ENCODE results near the gene CHRNA4.

The CHRNA4 gene

DNA sequence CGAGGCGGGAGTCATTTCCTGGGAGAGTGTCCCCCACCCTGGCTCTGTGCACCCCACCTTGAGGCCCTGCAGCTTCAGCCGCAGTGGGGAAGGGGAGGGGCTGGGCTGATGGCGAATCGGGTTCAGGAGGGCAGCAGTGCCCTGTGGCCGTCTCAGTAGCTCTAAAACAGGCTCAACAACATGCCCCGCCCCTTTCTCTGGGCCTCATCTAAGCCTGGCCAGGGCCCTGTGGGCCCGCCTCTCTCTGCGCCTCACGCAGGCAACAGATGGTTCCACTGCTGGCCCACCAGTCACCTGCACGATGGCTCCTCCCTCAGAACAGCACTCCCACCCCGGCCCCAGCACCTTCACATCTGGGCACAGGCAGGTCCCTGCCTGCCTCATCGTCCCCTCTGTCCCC is 30.2 kb downstream of the CHRNA4 start:
- Histone ChIP-seq H3K27me3 (ENCODE audit: insufficient read depth, low read length, poor library complexity, severe bottlenecking) (no peaks in the 10 kb centered on the region), H3K4me3 (ENCODE audit: low read length, poor library complexity, severe bottlenecking) (no peak overlapping the region), H3K9me3 (ENCODE audit: insufficient read depth, low read depth, low read length) (no peaks in the 10 kb centered on the region; the same call in 1 of the 2 replicates), H3K9ac (ENCODE audit: low read depth, low read length, poor library complexity, severe bottlenecking) (no peak overlapping the region), H2AFZ (ENCODE audit: low read length) (no peak overlapping the region), H3K4me2 (ENCODE audit: low read depth, low read length, poor library complexity, severe bottlenecking) (no peak overlapping the region), H3F3A (ENCODE audit: low read depth) (no peaks in the 10 kb centered on the region), H3K9me2 (replicated peaks; ENCODE audit: low read depth, low read length) (no peaks in the 10 kb centered on the region), H3K79me2 (ENCODE audit: insufficient read depth, low read length) (no peaks in the 10 kb centered on the region), H4K20me1 (ENCODE audit: insufficient read depth, low read length, poor library complexity, severe bottlenecking) (no peaks in the 10 kb centered on the region), H3K36me3 (ENCODE audit: insufficient read depth, low read length) (no peaks in the 10 kb centered on the region), H3K4me1 (ENCODE audit: insufficient read depth, low read length, poor library complexity, severe bottlenecking) (peaks cover 11% of the 10 kb centered on the region)
- TF ChIP-seq EZH2phosphoT487 (IDR thresholded peaks at IDR 0.05; ENCODE audit: borderline replicate concordance): no peak
- TF ChIP-seq, protein P1, sequence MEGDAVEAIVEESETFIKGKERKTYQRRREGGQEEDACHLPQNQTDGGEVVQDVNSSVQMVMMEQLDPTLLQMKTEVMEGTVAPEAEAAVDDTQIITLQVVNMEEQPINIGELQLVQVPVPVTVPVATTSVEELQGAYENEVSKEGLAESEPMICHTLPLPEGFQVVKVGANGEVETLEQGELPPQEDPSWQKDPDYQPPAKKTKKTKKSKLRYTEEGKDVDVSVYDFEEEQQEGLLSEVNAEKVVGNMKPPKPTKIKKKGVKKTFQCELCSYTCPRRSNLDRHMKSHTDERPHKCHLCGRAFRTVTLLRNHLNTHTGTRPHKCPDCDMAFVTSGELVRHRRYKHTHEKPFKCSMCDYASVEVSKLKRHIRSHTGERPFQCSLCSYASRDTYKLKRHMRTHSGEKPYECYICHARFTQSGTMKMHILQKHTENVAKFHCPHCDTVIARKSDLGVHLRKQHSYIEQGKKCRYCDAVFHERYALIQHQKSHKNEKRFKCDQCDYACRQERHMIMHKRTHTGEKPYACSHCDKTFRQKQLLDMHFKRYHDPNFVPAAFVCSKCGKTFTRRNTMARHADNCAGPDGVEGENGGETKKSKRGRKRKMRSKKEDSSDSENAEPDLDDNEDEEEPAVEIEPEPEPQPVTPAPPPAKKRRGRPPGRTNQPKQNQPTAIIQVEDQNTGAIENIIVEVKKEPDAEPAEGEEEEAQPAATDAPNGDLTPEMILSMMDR (conservative IDR thresholded peaks at IDR 0.05; ENCODE audit: low read length): no peak

GRCh38 chr20:63330084-63330760 is 30.9 kb downstream of the CHRNA4 start:
- Histone ChIP-seq H3F3A (ENCODE audit: low read depth) (no peaks in the 10 kb centered on the region), H2AFZ (ENCODE audit: low read length) (no peak overlapping the region), H3K9me2 (replicated peaks; ENCODE audit: low read depth, low read length) (no peaks in the 10 kb centered on the region), H3K4me3 (ENCODE audit: low read length, poor library complexity, severe bottlenecking) (no peak overlapping the region), H3K27me3 (ENCODE audit: insufficient read depth, low read length, poor library complexity, severe bottlenecking) (no peaks in the 10 kb centered on the region), H4K20me1 (ENCODE audit: insufficient read depth, low read length, poor library complexity, severe bottlenecking) (no peaks in the 10 kb centered on the region), H3K9me3 (ENCODE audit: insufficient read depth, low read depth, low read length) (no peaks in the 10 kb centered on the region; the same call in 1 of the 2 replicates), H3K79me2 (ENCODE audit: insufficient read depth, low read length) (no peaks in the 10 kb centered on the region), H3K4me1 (ENCODE audit: insufficient read depth, low read length, poor library complexity, severe bottlenecking) (peaks cover 13% of the 10 kb centered on the region), H3K4me2 (ENCODE audit: low read depth, low read length, poor library complexity, severe bottlenecking) (no peak overlapping the region), H3K36me3 (ENCODE audit: insufficient read depth, low read length) (no peaks in the 10 kb centered on the region), H3K9ac (ENCODE audit: low read depth, low read length, poor library complexity, severe bottlenecking) (no peak overlapping the region)
- TF ChIP-seq EZH2phosphoT487 (IDR thresholded peaks at IDR 0.05; ENCODE audit: borderline replicate concordance): no peak
- TF ChIP-seq, protein P1 (conservative IDR thresholded peaks at IDR 0.05; ENCODE audit: low read length): no peak

- no peaks in the 10 kb centered on the region for H3K9me2 ChIP-seq (replicated peaks; ENCODE audit: low read depth, low read length)
- H3K9ac ChIP-seq (ENCODE audit: low read depth, low read length, poor library complexity, severe bottlenecking): no peak overlapping the region
- H3K4me1 ChIP-seq (ENCODE audit: insufficient read depth, low read length, poor library complexity, severe bottlenecking): peaks cover 13% of the 10 kb centered on the region
- no peak overlapping the region for H3K4me2 ChIP-seq (ENCODE audit: low read depth, low read length, poor library complexity, severe bottlenecking)
- H3K9me3 ChIP-seq (ENCODE audit: insufficient read depth, low read depth, low read length): no peaks in the 10 kb centered on the region; the same call in 1 of the 2 replicates
- no peaks in the 10 kb centered on the region for H3K27me3 ChIP-seq (ENCODE audit: insufficient read depth, low read length, poor library complexity, severe bottlenecking)
- no peaks in the 10 kb centered on the region for H3K36me3 ChIP-seq (ENCODE audit: insufficient read depth, low read length)
- no peaks in the 10 kb centered on the region for H4K20me1 ChIP-seq (ENCODE audit: insufficient read depth, low read length, poor library complexity, severe bottlenecking)
- TF ChIP-seq EZH2phosphoT487 (IDR thresholded peaks at IDR 0.05; ENCODE audit: borderline replicate concordance): no peak
- TF ChIP-seq, protein P1 (conservative IDR thresholded peaks at IDR 0.05; ENCODE audit: low read length): no peak
- no peaks in the 10 kb centered on the region for H3K79me2 ChIP-seq (ENCODE audit: insufficient read depth, low read length)
- no peak overlapping the region for H3K4me3 ChIP-seq (ENCODE audit: low read length, poor library complexity, severe bottlenecking)
- H2AFZ ChIP-seq (ENCODE audit: low read length): no peak overlapping the region
- H3F3A ChIP-seq (ENCODE audit: low read depth): no peaks in the 10 kb centered on the region
Observed at GRCh38 chr20:63329331-63330083, 31.6 kb downstream of the CHRNA4 start.

Measured in Loucy (cell line).